NT2/D1 (cell line): ENCODE results near the gene CATSPERB.

Experiments
- SUZ12 ChIP-seq: IDR thresholded peaks from 2 replicates; pipeline ENCODE4 v1.6.1; 2011; ENCODE audit not compliant: insufficient read length, insufficient read depth; ENCODE audit errors: extremely low read depth
- YY1 ChIP-seq: IDR thresholded peaks from 2 replicates; pipeline ENCODE4 v1.6.1; 2011; ENCODE audit not compliant: insufficient read length, insufficient read depth
- ZNF274 ChIP-seq: IDR thresholded peaks from 2 replicates; pipeline ENCODE4 v1.6.1; 2011; ENCODE audit warnings: mild to moderate bottlenecking, low read depth, low read length

DNA sequence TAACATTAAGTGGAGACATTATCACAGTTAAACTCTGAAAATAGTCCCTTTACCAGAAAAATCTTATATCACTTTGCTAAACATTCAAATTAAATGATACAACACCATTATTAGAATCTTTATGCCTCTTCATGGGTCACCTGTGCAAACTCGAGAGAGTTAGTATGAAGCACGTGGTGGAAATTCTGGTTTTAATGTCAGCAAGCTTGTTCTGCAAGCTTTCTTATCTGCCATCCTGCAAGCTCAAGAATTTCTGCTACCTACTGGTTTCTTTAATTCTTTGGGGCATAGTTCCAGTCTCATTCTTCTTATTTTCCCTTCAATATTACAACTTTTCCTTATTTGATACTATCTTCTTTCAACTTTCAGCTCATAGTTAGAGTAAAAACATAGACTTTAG is 868 bp downstream of the CATSPERB start:
- no peak for TF ChIP-seq YY1
- TF ChIP-seq ZNF274 = no peak
- TF ChIP-seq SUZ12 = no peak
